Measurements from ENCODE around the gene THOP1.

The THOP1 gene

DNA sequence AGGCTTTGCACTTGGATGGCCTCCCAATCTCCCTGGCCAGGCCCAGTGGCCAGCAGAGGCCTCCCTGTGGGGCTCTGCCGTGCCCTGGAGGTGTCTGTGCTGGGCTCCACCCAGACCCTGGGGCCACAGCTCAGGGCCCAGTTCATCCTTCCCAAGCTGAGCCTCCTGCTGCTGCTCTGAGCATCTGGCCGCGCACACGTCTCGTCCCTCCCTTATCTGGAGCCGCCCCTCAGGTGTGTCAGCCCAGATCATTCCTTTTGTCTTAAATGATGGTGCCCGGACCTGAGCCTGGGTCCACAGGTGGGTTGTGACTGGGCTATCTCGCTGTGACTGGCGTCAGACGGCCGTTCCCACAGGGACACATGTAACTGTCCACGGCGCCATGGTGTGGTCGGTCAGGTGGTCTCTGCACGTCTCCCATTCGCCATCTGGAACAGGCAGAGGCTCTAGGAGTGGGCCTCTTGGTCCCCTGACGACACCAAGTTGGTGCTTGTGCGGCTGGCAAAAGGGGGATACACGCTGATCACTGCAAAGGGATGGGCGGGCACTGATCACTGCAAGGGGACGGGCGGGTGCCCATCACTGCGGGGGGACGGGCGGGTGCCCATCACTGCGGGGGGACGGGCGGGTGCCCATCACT, 20.1 kb downstream of the THOP1 start:
- TF ChIP-seq, protein P1, sequence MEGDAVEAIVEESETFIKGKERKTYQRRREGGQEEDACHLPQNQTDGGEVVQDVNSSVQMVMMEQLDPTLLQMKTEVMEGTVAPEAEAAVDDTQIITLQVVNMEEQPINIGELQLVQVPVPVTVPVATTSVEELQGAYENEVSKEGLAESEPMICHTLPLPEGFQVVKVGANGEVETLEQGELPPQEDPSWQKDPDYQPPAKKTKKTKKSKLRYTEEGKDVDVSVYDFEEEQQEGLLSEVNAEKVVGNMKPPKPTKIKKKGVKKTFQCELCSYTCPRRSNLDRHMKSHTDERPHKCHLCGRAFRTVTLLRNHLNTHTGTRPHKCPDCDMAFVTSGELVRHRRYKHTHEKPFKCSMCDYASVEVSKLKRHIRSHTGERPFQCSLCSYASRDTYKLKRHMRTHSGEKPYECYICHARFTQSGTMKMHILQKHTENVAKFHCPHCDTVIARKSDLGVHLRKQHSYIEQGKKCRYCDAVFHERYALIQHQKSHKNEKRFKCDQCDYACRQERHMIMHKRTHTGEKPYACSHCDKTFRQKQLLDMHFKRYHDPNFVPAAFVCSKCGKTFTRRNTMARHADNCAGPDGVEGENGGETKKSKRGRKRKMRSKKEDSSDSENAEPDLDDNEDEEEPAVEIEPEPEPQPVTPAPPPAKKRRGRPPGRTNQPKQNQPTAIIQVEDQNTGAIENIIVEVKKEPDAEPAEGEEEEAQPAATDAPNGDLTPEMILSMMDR (conservative IDR thresholded peaks at IDR 0.05; ENCODE audit: low read depth, low read length) = no peak
- no peak for DNase-seq (ENCODE audit: low read depth)
- H3K4me3 ChIP-seq (ENCODE audit: low read length) = no peak overlapping the region

DNA sequence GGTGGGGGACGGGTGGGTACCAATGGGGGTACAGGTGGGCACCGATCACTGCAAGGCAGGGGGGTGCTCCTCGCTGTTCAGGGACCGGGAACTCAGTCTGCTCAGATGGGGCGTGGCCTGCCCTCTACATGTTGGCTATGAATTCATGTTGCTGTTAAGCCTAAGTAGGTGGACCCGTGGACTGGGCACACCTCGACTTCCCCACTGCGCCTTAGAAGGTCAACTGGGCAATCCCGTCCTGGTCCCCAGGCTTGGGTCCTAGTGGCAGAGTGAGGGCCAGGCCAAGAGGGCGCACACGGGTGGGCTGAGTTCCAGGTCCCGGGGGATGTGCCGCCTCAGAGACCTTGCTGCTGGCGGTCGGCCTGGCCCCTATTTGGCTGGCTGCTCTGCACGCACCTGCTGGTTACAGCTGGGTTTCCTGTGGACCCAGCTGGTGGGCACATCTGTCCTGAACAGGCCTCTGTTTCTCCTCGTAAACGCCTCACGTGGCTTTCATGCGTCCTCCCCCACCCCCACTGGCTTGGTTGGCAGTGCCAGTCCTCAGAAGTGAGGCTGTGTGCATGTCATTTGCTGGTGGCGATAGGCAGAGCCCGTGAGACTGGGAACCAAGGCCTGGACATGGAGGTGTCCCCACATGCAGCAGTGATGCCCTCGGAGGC, 20.8 kb downstream of the THOP1 start:
- H3K4me3 ChIP-seq (ENCODE audit: low read length) = no peak overlapping the region
- TF ChIP-seq, protein P1 (conservative IDR thresholded peaks at IDR 0.05; ENCODE audit: low read depth, low read length) = no peak
- DNase-seq (ENCODE audit: low read depth) = no peak

DNA sequence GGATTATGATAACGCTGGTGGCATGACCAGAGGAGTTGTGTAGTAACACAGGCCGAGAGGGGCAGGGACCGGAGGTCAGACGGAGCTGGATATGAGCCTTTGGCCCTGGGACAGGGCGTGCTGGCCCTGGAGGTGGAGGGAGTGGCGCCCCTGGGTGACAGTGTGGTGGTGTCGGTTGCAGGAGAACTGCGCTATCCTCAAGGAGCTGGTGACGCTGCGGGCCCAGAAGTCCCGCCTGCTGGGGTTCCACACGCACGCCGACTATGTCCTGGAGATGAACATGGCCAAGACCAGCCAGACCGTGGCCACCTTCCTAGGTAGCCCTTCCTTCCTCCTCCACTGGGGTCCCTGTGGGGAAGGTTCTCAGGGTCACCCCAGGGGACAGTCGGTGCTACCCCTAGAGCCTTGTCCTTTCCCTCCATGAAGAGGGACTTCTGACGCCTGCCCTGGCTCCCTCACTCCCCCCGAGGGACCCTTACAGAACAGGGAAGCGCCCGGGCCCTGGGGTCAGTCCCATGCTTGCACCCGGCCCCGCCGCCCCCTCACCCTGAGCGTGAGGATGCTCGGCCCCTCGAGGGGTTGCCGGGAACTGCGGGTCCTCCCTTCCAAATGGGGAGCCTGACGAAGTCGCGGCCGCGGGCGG, 21.6 kb downstream of the THOP1 start:
- DNase-seq (ENCODE audit: low read depth) = no peak
- TF ChIP-seq, protein P1 (conservative IDR thresholded peaks at IDR 0.05; ENCODE audit: low read depth, low read length) = no peak

DNA sequence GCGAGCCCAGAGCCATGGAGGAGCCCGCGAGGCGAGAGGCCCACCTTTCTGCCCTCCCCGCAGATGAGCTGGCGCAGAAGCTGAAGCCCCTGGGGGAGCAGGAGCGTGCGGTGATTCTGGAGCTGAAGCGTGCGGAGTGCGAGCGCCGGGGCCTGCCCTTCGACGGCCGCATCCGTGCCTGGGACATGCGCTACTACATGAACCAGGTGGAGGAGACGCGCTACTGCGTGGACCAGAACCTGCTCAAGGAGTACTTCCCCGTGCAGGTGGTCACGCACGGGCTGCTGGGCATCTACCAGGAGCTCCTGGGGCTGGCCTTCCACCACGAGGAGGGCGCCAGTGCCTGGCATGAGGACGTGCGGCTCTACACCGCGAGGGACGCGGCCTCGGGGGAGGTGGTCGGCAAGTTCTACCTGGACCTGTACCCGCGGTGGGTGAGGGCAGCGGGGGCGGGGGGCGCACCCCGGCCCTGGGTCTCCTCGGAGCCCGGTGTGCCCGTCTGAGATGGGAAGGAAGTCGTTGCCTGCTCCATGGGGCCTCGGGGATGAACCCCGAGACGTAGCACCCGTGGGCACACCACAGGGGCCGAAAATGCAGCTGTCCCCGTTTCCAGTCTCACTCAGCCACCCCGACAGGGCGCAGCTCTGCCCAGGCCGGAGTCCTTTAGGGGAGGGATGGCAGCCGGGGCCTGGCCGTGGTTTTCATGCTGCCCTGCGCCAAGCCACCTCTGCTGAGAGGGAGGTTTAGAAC, 22.3 kb downstream of the THOP1 start:
- DNase-seq (ENCODE audit: low read depth) = no peak
- H3K4me3 ChIP-seq (ENCODE audit: low read length) = no peak overlapping the region
- TF ChIP-seq, protein P1 (conservative IDR thresholded peaks at IDR 0.05; ENCODE audit: low read depth, low read length) = no peak

More for the DNA sequence above, 21.6 kb downstream of the THOP1 start:
- H3K4me3 ChIP-seq (ENCODE audit: low read length) = no peak overlapping the region

DNA sequence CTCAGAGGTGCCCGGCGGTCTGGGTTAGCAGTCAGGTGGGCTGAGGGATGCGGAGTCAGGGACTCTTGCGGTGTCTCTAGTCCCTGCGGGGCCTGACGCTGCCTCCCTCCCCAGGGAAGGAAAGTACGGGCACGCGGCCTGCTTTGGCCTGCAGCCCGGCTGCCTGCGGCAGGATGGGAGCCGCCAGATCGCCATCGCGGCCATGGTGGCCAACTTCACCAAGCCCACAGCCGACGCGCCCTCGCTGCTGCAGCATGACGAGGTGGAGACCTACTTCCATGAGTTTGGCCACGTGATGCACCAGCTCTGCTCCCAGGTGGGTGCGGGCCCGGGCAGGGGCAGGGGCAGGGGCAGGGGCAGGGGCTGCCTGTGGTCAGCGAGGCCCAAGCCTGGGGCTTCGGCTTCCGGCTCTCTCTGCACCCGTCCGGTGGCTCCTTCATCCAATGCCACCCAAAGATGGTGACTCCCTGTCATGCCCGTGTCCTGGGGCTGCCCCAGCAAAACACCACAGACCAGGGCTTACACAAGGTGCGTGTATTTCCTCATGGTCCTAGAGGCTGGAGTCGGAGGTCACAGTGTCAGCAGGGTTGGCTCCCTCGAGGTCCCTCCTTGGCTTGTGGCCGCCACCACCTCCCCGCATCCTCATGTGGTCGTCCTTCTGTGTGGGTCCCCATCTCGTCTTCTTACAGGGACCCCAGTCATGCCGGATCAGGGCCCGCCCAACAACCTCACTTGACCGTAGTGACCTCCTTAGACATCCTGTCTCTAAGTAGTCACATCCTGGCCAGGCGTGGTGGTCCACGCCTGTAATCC, 23.0 kb downstream of the THOP1 start:
- H3K4me3 ChIP-seq (ENCODE audit: low read length) = no peak overlapping the region
- TF ChIP-seq, protein P1 (conservative IDR thresholded peaks at IDR 0.05; ENCODE audit: low read depth, low read length) = no peak
- DNase-seq (ENCODE audit: low read depth) = no peak

DNA sequence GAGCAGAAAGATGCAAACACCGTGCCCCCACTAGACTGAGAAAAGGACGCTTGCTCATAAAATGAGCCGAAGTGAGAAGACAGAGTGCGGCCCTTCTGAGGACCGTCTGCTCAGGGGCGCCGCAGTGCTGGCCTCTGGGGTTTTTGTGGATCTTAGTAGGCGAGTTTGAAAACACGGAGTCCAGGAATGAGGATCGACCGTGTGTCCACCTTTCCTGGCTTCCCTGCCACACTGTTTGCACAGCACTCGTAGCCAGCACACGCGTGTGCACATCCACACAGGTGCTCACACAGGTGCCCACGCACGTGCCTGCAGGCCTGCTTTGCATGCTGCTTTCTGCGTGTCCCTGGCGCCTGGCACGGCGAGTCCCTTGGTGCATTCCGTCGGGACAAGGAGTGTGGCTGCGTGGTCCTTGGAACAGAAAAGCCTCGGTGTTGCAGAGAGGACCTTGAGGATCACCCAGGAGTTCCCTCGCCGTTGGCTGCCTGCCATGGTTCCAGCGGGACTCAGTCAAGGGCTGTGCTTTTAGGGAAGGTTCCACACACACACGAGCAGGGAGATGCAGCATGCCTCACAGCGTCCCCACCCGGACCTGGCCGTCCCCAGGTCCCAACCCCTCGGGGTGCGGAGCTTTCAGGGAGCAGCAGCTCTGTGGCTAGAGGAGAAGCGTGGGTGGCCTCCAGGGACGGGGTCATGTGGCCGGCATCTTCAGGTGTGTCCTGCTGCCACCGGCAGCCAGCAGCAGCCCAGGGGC, 24.3 kb downstream of the THOP1 start:
- DNase-seq (ENCODE audit: low read depth) = no peak
- TF ChIP-seq, protein P1 (conservative IDR thresholded peaks at IDR 0.05; ENCODE audit: low read depth, low read length) = no peak
- H3K4me3 ChIP-seq (ENCODE audit: low read length) = no peak overlapping the region
